ENCODE measurements around the gene ADM5. TPM values are rescaled to one million over a fixed set of nuclear protein-coding genes. Genes with fewer than 3 reads are reported as not detected.

ADM5 gene
- total RNA-seq, 4 donors from 2014 or later = 0.91 to 2.8 (median 1.8) TPM

GRCh38 chr19:49738268-49738667, 48.9 kb downstream of the ADM5 start:
- WGBS, 2 donors = 44 to 59% methylated on average over 4 of the region's 4 CpGs
- intact Hi-C loops (cut with DNase I) = no loop called here
- Histone ChIP-seq H3K27ac (no peak overlapping the region), H3K27me3 (no peaks in the 10 kb centered on the region), H3K9me3 (no peaks in the 10 kb centered on the region), H3K36me3 (no peaks in the 10 kb centered on the region), H3K4me1 (peaks cover 0 to 10% (median 3%) of the 10 kb centered on the region in 3 donors), H3K4me3 (no peak overlapping the region)
- TF ChIP-seq POLR2A (IDR thresholded peaks at IDR 0.05) = no peak
- no peak for TF ChIP-seq CTCF (IDR thresholded peaks at IDR 0.05)
- no peak for DNase-seq

GRCh38 chr19:49739098-49739497, 49.7 kb downstream of the ADM5 start:
- no peaks in the 10 kb centered on the region for H3K36me3 ChIP-seq
- no peak overlapping the region for H3K4me3 ChIP-seq
- H3K9me3 ChIP-seq = no peaks in the 10 kb centered on the region
- WGBS, 2 donors = 46% methylated on average over 1 of the region's 1 CpG; no CpG with 5 or more reads in 1 of the 2 donors
- TF ChIP-seq CTCF (IDR thresholded peaks at IDR 0.05) = no peak
- no peak for TF ChIP-seq POLR2A (IDR thresholded peaks at IDR 0.05)
- peaks cover 0 to 10% (median 3%) of the 10 kb centered on the region in 3 donors for H3K4me1 ChIP-seq
- no peaks in the 10 kb centered on the region for H3K27me3 ChIP-seq
- H3K27ac ChIP-seq = no peak overlapping the region
- DNase-seq = no peak
- intact Hi-C loops (cut with DNase I) = no loop called here

GRCh38 chr19:49739933-49740332, 50.5 kb downstream of the ADM5 start:
- Histone ChIP-seq H3K9me3 (no peaks in the 10 kb centered on the region), H3K4me1 (peaks cover 0 to 10% (median 3%) of the 10 kb centered on the region in 3 donors), H3K4me3 (no peak overlapping the region), H3K27ac (no peak overlapping the region), H3K27me3 (no peaks in the 10 kb centered on the region), H3K36me3 (no peaks in the 10 kb centered on the region)
- no peak for TF ChIP-seq POLR2A (IDR thresholded peaks at IDR 0.05)
- no peak for TF ChIP-seq CTCF (IDR thresholded peaks at IDR 0.05)
- DNase-seq = no peak
- 44 to 58% methylated on average over 5 to 8 of the region's 10 CpGs for WGBS, 2 donors
- intact Hi-C loops (cut with DNase I) = no loop called here

Small RNA genes within 50 kb of the gene (small RNA-seq; reads per million reads assigned to genes)
- 0 to 0.27 (median 0.12) reads per million in 4 donors for gene MIR5088

Other genes with a start within 250 kb of the ADM5 start
- gene SLC17A7, start 248.1 kb upstream of the ADM5 start, total RNA-seq = 1 to 10 TPM in 1 of 4 donors, under 1 TPM in 3; 0.13 to 1.5 (median 0.40) TPM
- gene PIH1D1, start 237.8 kb upstream of the ADM5 start, total RNA-seq = 10 to 100 TPM; 54.4 to 91.2 (median 67.2) TPM
- 10 to 100 TPM; 35.9 to 56.5 (median 39.0) TPM for gene ALDH16A1, start 236.4 kb upstream of the ADM5 start, total RNA-seq
- gene FLT3LG, start 215.4 kb upstream of the ADM5 start, total RNA-seq = 1 to 10 TPM in 3 of 4 donors, under 1 TPM in 1; 0.75 to 4.2 (median 2.7) TPM
- 1,000 to 10,000 TPM; 1,642 to 4,119 (median 2,165) TPM for gene RPL13A, start 202.0 kb upstream of the ADM5 start, total RNA-seq
- 1,000 to 10,000 TPM; 2,317 to 5,784 (median 3,336) TPM for gene RPS11, start 193.2 kb upstream of the ADM5 start, total RNA-seq
- 100 to 1,000 TPM in 1 of 4 donors, 10 to 100 TPM in 3; 18.0 to 129 (median 60.0) TPM for gene FCGRT, start 176.9 kb upstream of the ADM5 start, total RNA-seq
- gene RCN3, start 161.6 kb upstream of the ADM5 start, total RNA-seq = 1 to 10 TPM; 1.0 to 7.2 (median 2.3) TPM
- 10 to 100 TPM; 37.8 to 50.7 (median 40.2) TPM for gene NOSIP, start 109.0 kb upstream of the ADM5 start, total RNA-seq
- 10 to 100 TPM in 1 of 4 donors, 1 to 10 TPM in 3; 7.7 to 19.8 (median 8.8) TPM for gene PRRG2, start 108.3 kb upstream of the ADM5 start, total RNA-seq
- gene PRR12, start 98.4 kb upstream of the ADM5 start, total RNA-seq = 10 to 100 TPM in 1 of 4 donors, 1 to 10 TPM in 3; 4.5 to 11.9 (median 7.7) TPM
- gene RRAS, start 49.5 kb upstream of the ADM5 start, total RNA-seq = 10 to 100 TPM in 3 of 4 donors, 1 to 10 TPM in 1; 6.3 to 40.8 (median 12.8) TPM
- 10 to 100 TPM; 11.0 to 24.8 (median 15.2) TPM for gene SCAF1, start 47.4 kb upstream of the ADM5 start, total RNA-seq
- 10 to 100 TPM; 33.5 to 69.1 (median 49.4) TPM for gene IRF3, start 23.7 kb upstream of the ADM5 start, total RNA-seq
- 10 to 100 TPM in 1 of 4 donors, 1 to 10 TPM in 3; 4.4 to 12.9 (median 5.8) TPM for gene BCL2L12, start 23.7 kb upstream of the ADM5 start, total RNA-seq
- 100 to 1,000 TPM in 3 of 4 donors, 10 to 100 TPM in 1; 86.1 to 206 (median 182) TPM for gene PRMT1, start 12.3 kb upstream of the ADM5 start, total RNA-seq
- gene CPT1C, start 1.5 kb downstream of the ADM5 start, total RNA-seq = 1 to 10 TPM in 2 of 4 donors, under 1 TPM in 2; 0.48 to 4.8 (median 1.1) TPM
- not detected for gene TSKS, start 73.7 kb downstream of the ADM5 start, total RNA-seq
- 10 to 100 TPM; 50.7 to 77.8 (median 65.8) TPM for gene AP2A1, start 77.4 kb downstream of the ADM5 start, total RNA-seq
- gene FUZ, start 123.7 kb downstream of the ADM5 start, total RNA-seq = 10 to 100 TPM in 1 of 4 donors, 1 to 10 TPM in 3; 4.7 to 13.7 (median 8.1) TPM
- 10 to 100 TPM; 16.9 to 27.7 (median 23.9) TPM for gene MED25, start 128.7 kb downstream of the ADM5 start, total RNA-seq
- gene PTOV1, start 161.6 kb downstream of the ADM5 start, total RNA-seq = 10 to 100 TPM; 31.3 to 57.0 (median 45.2) TPM
- 10 to 100 TPM; 33.3 to 42.3 (median 36.3) TPM for gene PNKP, start 178.0 kb downstream of the ADM5 start, total RNA-seq
- gene AKT1S1, start 187.8 kb downstream of the ADM5 start, total RNA-seq = 10 to 100 TPM; 16.2 to 31.0 (median 20.4) TPM
- gene TBC1D17, start 188.1 kb downstream of the ADM5 start, total RNA-seq = 10 to 100 TPM in 3 of 4 donors, 1 to 10 TPM in 1; 6.7 to 25.9 (median 16.9) TPM
- under 1 TPM; 0.56 to 0.91 (median 0.73) TPM for gene IL4I1, start 207.3 kb downstream of the ADM5 start, total RNA-seq
- 1 to 10 TPM; 3.3 to 9.7 (median 8.2) TPM for gene ATF5, start 239.6 kb downstream of the ADM5 start, total RNA-seq
- gene NUP62, start 239.9 kb downstream of the ADM5 start, total RNA-seq = 10 to 100 TPM; 34.5 to 40.1 (median 34.9) TPM